Myocyte (in vitro differentiated cells): ENCODE measurements around the gene MUC2. TPM values are rescaled to one million over a fixed set of nuclear protein-coding genes. Genes with fewer than 3 reads are reported as not detected.

Source experiments
- DNase-seq: peaks from one replicate; pipeline ENCODE4 v3.0.0-alpha.2; 2012; ENCODE audit warnings: low read depth
- total RNA-seq: library from RNA; depleted of rRNA; stranded (reverse); fragments of >200 nt; gene quantifications from 2 replicates; pipeline ENCODE4 v1.2.3, GENCODE V29; 2014

Gene MUC2
- total RNA-seq, 1 donor from 2014 or later = not detected

DNA sequence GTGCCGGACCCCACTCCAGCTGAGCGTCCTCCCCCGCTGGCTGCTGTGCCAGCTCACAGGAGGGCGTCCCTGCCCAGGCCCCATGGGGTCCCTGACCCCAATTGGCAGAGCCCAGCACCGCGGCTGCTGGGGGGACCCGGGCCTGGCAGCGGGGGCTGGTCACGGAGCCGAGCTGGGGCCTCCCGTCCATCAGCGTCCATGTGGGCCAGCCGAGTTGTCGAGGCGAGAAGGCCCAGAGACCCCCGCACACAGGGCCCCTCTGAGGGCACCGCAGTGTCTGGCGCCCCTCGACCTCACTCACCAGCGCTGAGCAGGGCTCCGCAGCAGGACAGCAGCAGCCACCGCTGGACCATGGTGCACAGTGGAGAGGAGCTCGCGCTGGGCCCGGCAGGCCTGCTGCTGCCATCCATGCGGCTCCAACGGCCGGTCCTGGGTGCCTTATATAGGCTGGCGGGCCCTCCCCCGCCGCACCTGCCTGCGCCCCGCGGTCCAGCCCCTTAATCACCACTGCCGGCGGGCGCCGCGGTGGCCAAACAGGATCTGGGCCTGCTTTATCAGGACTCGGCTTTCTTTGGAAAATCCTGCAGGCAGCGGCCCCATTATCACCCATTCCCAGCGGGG is 38.3 kb upstream of the MUC2 start, which contains the start of gene MUC6:
TSS of gene MUC6 (minus strand) at position 416 of the 621 bp plus-strand sequence. CDS start at position 353, 63 bp downstream.
- DNase-seq = no peak

DNA sequence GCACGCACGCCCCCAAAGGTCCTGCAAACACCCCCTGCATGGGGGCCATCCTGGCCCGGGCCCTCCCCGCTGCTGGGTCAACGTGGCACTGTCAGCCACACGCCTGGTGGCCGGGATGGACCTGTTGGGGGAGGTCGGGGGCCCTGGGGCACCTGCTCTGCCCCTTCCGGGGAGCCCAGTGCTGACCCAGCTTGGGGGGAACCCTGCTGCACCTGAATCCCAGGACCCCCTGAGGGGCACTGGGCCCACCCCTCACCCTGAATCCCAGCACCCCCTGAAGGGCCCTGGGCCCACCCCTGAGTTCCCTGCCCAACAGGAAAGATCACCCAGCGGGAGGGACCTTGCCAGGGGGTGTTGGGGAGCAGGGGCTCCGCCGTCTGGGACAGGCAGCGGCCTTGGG is 37.7 kb upstream of the MUC2 start:
- DNase-seq = no peak

DNA sequence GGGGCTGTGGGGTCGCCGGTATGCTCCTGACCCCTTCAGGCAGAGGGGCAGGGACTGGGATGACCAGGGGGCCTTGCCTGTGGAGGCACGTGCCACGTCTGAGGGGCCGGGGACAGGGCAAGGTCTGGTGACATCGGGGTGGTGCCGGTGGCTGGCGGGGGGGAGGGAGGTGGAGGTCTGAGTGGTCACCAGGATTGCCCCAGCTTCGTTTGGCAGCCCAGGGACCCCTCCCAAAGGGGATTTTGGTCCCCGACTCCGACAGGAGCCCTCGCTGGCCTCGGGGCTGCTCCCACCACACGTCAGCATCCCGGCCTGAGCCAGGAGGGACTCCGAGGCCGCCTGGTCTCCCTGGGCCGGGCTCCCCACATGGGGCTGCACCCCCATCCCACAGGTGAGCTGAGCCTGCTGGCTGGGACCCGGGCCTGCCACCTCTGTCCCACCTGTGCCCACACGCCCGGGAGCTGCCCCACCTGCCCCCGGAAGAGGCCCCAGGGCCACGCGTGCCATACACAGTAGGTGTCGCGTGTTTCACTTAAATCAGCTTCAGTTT is 37.1 kb upstream of the MUC2 start:
- DNase-seq = no peak

GRCh38 chr11:1038361-1038760 is 36.3 kb upstream of the MUC2 start:
- DNase-seq = no peak

GRCh38 chr11:1038921-1039320 is 35.8 kb upstream of the MUC2 start:
- no peak for DNase-seq

GRCh38 chr11:1039481-1040427 is 34.9 kb upstream of the MUC2 start:
- DNase-seq = peak; percentile 9

DNA sequence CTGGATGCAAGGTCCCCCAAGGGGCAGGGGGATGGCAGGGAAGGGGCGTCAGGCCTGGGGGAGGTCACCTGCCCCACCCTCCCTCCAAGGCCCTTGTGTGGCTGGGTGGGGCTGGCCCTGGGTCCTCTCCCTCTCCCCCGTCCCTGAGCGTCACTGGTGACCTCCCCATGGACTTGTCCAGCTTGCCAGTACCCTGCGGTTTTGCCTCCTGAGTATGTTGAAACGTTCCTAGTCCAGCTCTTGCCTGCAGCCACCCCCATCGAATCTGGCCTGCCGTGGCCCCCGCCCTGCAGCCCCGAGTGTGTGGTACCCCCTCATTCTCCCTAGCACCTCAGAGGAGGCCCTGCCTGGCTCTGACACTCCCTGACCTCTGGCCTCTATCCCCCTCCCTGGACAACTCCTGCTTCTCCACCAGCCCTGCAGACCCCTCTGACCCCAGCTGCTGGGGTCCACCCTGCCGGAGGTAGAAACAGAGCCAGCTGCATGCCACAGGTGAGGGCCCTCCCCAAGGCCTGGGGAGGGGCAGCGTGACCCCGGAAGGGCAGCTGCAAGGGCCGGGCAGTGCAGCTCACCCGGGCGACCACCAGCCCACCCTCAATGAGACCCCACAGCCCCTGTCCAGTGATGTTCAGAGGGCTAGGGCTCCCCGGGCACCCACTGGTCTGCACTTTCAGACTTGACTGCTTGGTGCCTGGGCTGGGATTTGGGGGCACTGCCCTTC is 34.1 kb upstream of the MUC2 start:
- DNase-seq = no peak

DNA sequence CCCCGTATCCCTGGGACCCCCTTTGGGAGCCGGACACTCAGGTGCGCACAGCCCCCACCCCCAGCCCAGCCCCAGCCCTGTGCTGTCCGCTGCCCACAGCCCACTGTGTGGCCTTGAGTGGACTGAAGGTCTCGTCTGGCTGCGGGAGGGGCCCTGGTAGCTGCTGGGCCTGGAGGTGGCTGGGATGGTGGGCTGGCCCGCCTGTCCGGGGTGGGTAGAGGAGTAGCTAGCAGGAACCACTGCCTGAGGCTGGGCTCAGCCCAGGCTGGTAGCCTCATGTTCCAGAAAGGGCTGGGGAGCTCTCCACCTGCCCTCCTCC is 33.6 kb upstream of the MUC2 start:
- no peak for DNase-seq

DNA sequence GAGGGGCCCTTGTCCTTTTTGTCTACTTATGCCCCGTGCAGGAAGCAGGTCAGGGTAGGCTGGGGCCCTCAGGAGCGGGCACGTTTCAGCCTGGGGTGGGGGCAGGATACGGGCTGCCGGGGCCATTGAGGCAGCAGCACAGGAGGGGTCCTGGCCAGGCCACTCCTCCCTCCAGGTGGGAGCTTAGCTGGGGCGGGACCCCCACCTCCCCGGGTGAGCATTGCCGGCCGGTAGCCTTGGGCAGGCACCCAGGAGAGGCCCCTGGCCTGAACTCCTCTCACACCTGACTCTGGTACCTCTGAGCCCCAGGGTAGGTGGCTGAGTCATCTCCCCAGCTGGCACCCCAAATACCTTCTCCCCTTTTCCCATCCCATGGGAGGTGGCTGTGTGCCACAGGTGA is 33.2 kb upstream of the MUC2 start:
- no peak for DNase-seq

DNA sequence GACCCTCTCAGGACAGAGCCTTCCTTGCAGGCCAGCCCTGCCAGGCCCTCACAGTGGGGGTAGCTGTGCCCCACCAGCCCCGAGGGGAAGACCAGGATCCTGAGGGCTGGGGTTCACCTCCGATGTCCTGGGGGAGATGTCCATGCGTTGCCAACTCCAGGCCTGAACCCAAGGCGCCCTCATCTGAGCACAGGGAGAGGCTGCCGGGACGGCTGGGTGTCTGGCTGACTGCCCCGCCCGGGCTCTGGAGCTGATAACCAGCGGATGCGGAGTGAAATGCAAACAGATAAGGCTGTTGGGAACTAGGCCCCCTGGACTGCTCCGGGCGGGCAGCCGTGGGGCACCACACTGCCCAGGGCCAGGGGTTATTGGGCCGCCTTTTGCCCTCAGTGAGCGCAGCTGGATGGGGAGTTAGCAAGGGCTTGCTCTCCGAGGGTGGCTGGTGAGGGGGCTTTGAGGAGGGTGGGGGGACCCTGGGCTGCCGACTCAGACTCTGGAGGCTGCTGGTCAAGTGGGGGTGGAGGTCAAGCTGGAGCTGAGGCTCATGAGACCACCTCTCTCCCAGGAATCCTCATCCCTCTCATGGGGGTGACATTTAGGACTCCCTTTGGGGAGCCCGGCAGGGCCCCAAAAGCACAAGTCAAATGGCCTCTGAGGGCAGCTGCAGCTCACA is 32.6 kb upstream of the MUC2 start:
- DNase-seq = no peak

DNA sequence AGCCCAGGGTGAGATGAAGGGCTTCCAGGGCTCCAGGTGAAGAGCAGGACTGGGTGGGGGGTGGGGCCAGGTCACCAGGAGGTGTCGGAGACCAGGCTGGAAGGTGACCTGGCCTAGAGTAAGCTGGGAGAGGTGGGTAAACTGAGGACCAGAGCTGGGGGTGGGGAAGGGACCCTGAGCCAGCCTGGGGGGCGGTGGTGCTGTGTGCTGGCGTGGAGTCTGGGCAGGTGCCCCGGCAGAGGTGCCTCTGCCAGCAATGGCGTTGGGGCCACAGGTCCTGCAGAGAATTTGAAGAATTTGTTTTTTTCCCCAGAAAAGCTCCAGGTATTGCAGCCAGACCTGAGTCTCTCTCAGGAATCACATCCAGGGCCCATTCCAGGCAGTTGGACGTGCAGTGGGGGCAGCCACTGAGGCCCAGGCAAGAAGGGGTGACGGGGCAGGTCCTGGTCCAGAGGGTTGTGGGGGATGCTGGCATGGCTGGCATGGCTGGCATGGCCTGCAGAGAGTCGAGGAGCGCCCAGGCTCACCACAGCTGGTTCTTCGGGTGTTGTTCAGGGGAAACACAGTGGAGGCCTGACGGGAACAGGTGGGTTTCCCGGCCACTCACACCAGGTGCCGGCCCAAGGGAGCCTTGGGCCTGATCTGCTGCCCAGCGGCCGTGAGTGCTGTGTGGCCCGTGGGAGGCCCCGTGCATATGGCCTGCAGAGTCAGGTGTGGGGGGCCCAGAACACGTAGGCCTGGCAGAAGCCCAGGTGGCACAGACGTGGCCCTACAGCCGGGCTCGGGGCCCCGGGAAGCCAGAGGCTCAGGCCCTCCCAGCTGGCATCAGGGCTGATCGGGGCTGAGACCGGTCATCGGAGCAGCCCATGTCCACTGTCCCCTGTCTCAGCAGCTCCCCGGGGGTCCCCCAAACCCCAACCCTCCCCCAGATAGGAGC is 31.8 kb upstream of the MUC2 start:
- no peak for DNase-seq

DNA sequence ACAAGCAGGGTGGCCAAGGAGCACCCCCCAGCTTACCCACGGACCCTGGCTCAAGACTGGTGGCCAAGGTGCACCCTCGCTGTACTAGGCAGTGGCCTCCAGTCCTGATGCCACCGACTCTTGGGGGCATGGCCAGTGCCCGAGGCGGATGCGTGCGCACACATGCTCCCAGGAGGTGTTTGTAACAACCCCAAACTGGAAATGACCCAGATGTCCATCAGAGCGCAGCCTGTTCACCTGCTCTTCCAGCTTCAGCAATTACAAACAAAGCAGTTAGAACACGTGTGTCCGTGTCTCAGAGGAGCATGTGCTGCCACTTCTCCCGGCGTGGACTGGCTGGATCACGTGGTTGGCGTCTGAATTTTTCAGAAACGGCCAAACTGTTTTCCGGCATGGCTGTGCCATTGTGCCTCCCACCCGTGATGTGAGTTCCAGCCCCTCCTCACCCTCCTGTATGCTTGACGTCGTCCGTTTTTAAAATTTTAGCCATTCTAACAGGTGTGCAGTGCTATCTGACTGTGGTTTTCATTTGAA is 31.0 kb upstream of the MUC2 start:
- no peak for DNase-seq

GRCh38 chr11:1044160-1044559 is 30.5 kb upstream of the MUC2 start:
- DNase-seq = no peak

DNA sequence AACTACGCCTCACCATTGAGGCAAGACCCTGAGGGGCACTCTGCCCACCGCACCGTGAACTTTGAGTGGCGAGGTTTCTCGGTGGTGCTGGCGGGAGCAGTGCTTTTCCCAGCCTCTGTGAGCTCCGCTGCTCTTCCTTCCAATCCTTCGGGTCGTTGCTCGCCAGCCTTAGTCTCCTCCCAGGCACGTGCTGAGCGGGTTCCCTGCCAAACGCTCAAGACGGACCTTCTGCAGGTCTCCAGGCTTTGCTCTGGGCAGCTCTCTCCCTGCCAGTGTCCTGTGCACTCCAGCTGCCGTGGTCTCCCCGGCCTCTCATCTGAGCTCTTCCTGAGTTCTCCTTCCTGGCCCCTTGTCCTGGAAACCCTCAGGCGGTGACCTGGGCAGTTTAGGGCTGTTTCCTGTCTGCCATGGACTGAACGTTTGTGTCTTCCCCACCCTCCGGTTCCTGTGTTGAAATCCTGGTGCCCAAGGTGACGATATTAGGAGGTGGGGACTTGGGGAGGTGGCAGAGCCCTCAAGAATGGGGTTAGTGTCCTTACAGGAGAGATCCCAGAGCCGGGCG is 27.0 kb upstream of the MUC2 start:
- DNase-seq = no peak

- DNase-seq = no peak
Measured at GRCh38 chr11:1048375-1049070, 26.2 kb upstream of the MUC2 start.

DNA sequence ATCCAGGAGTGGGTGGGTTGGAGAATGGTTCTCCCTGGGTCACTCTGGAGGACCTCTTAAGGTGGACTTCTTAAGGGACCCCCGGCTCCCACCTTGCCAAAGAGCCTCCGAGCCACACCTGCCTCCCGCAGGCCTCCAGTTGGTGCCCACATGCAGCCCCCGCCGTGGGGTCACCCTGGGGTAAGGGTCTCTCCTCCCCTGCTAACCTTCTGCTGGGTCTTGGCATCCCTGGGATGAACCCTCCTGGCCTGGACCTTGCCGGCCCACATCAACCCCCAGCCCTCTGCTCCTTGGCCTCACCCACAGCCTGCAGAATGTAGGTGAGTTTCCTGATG is 25.6 kb upstream of the MUC2 start:
- no peak for DNase-seq

- DNase-seq = no peak
Measured at GRCh38 chr11:1049431-1049891, 25.2 kb upstream of the MUC2 start.

DNA sequence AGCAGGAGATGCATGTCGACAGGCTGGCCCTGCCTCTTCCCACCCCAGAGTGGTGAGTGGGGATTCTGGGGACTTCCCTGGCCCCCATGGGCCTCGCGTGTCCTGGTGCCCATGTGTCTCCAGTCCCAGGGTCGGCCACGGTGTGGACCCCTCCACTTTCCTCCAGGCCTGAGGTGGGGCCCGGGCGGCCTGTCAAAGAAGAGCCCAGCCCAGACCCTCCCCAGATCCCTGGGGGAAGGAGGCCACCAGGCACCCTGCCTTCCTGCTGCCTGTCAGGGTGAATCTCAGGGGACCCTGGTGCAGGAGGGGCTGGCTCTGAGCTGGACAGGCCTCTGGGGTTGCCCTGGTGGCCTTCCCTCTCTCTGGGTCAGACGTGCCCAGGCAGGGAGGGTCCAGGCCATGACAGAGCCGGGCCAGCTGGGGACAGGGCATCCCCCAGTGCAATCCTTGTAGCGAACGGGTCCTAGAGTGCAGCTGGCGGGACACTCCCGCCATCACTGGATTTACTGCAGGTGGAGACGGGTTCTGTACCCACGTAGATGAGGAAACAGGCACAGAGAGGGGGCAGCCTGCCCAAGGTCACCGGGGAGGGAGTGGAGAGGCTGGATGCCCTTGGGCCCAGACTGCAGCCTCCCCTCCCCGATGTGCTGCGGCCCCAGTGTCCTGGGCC is 24.6 kb upstream of the MUC2 start:
- DNase-seq = no peak
